NAMALWA (cell line): ENCODE measurements around the gene FANCC.

ENCODE experiments used
- DNase-seq: peaks from one replicate; pipeline ENCODE4 v3.0.0-alpha.2; 2015; ENCODE audit warnings: low spot score

Gene FANCC

DNA sequence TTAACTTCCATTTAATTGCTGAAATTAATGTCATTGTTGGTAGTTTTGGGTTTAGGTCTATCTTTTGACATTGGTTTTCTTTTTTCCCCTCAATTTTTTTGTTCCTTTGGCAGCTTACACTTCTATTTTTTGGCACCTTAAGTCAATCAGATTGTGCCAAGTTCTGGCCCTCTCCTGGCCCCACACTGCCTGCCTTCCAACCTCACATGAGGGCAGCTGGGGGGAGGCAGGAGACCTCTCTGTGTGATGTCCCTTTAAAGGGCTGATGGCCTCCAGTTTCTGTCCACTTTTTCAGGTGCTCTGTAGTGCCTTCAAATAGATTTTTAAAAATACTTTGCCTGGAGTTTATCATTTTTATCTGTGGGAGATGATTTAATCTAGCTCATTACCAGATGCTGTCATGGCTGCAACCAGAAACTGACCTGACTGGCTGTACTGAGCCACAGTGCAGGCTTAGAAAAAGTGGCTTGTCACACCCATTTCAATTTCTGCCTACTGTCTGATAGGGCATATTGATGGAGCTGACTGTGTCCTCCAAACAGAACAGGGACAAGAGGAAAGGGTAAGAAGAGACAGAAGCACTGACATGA is 196.6 kb downstream of the FANCC start:
- DNase-seq = no peak

GRCh38 chr9:95118596-95118995 is 198.9 kb downstream of the FANCC start:
- no peak for DNase-seq

DNA sequence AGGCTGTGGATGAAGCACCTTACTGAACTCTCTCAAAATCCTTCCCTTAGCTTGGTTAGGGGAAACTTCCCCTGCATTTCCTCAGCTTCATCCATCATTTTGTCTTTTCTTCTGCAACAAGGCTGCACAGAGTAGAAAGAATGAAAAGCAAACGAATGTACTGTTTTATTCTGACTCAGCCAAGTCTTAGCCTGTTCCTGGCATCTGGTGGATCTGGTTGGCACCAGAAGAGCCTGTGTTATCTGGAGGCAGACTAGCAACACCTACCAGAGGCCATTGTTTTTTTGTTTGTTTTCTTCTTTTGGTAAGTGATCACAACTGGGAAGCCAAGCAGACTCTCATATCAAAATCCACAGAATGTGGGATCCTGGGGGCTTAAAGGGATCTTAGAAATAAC is 200.7 kb downstream of the FANCC start:
- no peak for DNase-seq

DNA sequence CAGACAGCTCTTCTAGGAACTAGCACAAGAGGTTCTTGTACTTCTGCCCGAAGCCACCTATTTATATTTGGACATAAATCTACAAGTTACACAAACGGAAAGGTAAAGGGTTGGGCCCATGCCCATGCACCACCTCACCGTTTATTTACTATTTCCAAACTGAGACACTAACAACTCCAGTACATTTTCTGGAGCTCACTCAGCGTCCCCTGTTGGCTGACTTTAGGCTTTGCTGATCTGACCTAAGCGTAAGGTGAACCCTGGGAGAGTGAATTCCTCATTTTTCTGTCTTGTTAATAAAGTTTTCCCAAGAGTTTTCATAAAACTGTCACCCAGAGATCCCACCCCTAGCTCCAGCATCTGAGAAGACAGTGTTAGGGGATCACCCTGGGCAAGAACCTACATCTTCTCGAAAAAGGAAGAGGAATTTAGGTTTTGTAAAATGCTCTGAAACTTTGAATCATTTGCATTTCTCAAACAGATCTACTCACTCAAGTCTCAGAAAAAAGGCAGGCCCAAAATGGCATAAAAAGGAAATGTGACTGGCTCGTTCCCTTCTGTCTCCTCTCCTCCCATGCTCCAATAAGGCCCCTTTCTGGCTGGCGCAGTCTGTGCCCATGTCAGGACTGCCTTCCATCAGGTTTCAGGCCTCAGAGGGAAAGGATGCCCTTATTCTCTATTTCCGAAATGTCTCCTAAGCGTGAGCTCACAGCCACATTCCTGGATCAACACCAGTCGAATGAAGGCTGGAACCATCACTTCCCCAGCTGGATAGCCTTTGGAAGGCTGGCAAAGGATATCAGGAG is 201.3 kb downstream of the FANCC start:
- DNase-seq = no peak

DNA sequence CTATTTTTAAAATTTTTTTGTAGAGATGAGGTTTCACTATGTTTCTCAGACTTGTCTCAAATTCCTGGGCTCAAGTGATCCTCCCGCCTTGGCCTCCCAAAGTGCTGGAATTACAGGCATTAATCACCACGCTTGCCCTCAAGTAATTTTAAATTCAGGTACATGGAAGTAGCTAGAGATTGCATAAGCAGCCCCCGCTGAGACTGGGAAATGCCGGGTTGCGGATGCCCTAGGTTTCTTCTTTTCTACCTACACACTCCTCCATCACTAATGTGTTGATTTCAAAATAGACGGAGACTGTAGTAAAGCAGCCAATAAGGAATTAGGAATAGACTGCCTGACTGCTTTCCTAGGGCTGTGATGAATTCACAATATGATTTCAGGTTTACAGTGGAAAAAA is 202.4 kb downstream of the FANCC start:
- DNase-seq = no peak

- DNase-seq = no peak
Observed at GRCh38 chr9:95112436-95113280, 204.9 kb downstream of the FANCC start.

GRCh38 chr9:95111716-95112115 is 205.8 kb downstream of the FANCC start:
- DNase-seq = no peak

- no peak for DNase-seq
Observed at GRCh38 chr9:95110921-95111525, 206.5 kb downstream of the FANCC start.

- no peak for DNase-seq
Observed at GRCh38 chr9:95109456-95109855, 208.1 kb downstream of the FANCC start.

DNA sequence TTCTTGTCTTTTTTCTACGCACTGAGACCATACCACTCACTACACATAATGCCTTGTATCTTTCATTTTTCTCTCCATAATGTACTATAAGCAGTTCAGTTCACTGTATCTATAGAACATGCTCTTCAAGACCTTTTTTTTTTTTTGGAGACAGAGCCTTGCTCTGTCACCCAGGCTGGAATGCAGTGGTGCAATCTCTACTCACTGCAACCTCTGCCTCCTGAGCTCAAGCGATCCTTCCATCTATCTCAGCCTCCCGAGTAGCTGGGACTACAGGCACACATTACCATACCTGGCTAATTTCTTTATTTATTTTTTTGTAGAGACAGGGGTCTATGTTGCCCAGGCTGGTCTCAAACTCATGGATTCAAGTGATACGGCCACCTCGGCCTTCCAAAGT is 208.7 kb downstream of the FANCC start:
- no peak for DNase-seq

DNA sequence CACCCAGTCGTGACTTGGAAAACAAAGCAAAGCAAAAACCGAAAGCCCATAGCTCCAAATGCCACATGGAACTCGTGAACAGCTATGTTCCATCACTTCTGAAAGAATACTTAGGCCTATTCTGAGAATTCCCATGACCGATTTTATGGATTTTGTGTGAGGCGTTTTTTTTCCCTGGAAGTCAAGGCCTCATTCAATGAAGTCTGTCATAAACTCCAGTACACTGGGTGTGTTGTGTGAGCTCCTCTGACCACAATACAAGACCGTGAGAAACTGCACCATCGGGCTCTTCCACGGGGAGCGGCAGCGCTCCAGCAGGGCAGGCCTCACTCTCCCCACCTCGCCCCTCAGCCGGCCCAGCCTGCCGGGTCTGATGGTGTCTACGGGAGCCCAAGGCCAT is 209.5 kb downstream of the FANCC start:
- no peak for DNase-seq

DNA sequence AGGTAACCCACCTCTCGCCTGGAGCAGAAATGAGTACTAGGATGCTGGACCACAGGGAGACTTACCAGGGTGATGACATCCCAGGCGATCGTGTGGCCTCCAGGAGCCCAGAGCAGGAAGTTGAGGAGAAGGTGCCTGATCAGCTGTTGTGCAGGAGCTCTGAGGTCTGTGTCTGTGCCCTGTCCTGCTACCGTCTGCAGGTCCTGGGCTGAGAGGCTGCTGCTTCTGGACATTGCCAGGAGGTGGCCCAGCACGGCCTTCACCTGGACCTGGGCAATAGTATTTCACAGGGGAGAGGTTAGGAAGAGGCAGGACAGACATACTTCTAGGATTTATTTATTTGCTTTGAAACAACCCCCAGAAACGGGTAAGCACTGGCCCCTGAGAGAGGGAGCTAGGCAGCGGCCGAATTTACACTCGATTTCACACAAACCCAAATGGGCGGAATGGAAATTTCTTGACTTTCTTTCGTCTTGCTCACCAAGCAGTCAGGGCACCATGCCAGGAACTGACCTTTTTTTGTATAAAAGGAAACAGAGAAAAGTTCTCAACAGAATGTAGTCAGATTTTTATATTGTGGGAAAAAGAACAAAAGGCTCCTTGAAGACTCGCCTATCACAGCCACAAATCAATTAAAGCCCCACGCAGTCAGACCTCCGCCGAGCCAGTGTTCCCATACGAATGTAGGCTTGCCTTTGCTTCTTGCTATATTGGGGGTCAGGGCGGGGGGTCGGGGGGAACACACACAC is 210.3 kb downstream of the FANCC start:
- no peak for DNase-seq

DNA sequence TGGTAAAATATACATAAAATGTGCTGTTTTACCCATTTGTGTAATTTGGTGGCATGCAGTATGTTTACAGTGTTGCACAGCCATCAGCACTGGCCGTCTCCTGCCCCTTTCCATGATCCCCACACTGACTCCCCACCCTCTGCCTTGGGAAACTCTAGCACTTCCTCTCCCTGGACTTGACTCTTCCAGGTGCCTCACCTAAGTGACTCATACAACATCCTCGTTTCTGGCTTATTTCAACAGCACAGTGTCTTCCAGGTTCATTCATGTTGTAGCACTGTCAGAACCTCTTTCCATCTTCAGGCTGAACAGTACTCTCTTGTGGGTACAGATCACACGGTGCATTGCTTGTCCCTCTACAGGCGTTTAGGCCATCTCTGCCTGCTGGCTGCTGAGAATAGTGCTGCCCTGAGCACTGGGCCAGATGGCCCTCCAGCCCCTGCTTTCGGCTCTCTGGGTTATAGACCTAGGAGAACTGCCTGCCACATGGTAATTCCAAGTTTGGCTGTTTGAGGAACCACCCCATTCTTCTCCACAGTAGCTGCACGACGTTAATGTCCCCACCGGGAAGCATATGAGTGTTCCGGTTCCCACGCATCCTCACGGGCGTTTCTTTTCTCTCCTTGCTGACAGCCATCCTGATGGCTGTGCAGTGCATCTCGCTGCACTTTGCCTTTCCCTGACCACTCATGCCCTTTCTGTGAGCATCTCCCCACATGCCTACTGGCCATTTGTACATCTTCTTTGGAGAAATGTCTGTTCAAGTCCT is 211.8 kb downstream of the FANCC start:
- no peak for DNase-seq

- no peak for DNase-seq
Observed at GRCh38 chr9:95104980-95105379, 212.5 kb downstream of the FANCC start.

DNA sequence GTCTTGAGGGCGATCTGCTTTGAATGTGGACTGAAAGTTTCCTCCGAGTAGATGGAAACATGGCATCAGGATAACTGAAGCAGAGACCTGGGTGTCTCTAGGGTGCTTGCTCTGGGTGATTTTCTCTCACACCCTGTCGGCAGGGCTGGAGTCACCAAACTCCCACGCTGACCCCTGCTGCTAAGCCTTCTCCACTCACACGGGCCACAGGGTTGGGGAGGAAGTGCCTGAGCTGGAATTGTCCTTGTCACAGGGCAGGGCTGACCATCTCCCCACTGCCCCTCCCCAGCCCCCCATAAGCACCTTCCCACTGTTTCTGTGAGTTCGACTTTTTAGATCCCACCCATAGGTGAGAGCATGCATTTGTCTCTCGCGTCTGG is 212.9 kb downstream of the FANCC start:
- DNase-seq = no peak

DNA sequence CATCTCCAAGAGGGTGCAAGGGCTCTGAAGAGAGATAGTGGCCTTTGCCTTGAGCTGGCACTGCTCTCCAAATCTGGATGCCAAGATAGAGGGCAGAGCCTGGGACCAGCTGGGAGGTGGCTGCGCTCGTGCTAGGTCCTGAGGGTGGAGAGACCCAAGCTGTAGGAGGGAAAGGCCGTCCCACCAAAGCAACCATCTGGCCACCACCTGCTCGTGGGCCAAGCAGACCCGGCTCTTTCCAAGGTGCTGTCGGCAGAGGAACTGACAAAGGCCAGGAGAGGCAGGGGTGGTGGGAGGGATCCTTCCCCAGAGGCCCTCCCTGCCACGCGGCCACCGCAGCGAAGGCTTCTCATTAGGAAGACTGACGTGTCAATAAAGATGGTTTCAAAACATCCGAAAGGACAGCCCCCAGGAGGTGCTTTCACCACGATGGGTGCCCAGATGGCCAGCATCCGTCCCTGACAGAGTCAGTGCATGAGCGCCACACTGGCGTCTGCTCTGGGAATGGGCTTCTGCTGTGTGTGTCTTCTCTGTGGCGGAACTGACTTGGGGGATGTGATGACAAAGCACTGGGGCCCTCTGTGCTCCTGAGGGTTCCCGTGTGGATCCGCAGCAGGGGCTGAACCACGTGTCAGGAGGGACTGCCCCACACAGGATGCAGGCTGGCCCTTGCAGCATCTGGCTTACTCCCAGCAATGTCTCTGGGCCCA is 213.5 kb downstream of the FANCC start:
- DNase-seq = no peak

DNA sequence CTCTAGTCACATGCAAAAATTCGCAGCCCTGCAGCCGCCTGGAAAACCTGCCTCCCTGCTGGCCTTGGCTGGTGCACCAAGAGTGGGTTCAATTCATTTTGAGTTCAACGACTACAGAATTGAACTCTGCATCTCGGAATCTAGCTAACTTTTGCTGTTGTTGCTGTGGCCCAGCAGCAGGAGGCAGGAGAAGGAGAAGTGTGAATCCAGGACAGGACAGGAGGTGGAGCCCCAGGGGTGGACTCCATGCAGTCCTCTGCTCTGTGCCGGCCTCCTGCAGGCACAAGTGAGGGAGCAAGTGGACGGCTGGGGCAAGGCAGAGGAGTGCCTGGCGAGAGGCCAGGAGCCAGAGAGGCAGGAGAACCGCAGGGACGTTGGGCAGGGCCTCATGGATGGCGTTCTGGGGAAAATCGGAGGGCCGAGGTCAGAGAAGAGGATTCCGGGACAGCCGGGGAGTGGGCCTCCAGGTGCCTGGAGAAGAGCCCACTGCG is 214.2 kb downstream of the FANCC start:
- no peak for DNase-seq

- no peak for DNase-seq
Observed at GRCh38 chr9:95102572-95102971, 214.9 kb downstream of the FANCC start.

DNA sequence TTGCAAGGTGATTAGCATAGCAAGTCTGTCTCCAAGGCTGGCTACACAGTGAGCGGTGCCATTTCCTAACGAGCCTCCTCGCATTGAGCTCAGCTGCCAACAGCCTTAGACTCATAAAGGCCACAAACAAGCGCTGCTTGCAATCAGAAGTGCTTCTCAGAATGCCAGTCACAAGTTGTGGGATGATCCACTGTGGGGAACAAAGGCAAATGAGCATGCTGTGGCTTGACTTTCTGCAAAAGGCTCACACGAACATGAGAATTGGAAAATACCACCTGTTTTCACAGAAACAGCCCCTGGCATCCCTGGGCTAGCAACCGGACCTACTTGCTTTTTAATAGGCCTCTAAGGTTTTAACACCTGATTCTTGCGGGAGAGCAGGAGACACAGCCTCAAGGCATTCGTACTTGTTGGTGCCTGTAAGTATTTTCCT is 215.5 kb downstream of the FANCC start:
- no peak for DNase-seq

DNA sequence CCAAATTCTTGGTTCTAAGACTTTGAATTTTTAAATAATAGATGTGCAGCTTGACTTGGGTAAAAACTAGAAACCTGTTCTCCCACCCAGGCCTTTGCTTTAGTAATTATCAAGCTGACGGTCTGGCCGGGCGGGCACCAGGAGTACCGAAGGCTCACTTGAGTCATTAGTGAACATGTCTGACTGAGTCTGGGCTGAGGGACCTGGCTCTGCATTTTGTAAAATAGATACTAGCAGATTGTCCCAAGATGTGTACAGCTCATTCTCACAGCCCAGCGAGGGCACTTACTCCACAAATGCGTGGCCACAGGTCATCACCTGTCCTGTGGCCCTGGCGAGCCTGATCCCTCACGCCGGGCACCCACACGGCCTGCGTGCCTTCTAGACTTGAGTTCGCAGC is 216.2 kb downstream of the FANCC start:
- no peak for DNase-seq
